Neutrophil (primary cell): ENCODE measurements around the gene AHCYL1.

Experiments used
- H3K27ac ChIP-seq: fragments of 200-600 bp; sonication (generic); 2 replicates; pipeline ENCODE4 v1.5.1; 2016; ENCODE audit warnings: mild to moderate bottlenecking, moderate library complexity
- H3K27me3 ChIP-seq: fragments of 200-600 bp; sonication (generic); 2 replicates; pipeline ENCODE4 v1.6.0; 2016; ENCODE audit warnings: mild to moderate bottlenecking
- H3K36me3 ChIP-seq: fragments of 200-600 bp; sonication (generic); 2 replicates; pipeline ENCODE4 v1.5.1; 2017
- H3K4me1 ChIP-seq, 2 experiments: fragments of 200-600 bp in 1 of 2; sonication (generic) in 1 of 2; 1 replicate in 1 of 2; 2 replicates in 1 of 2; pipeline versions ENCODE4 v1.5.1 to v1.6.1; 2013 to 2016; ENCODE audit warnings: low read depth in 1 of 2, low read length in 1 of 2, mild to moderate bottlenecking in 1 of 2, moderate library complexity in 1 of 2; ENCODE audit not compliant: control insufficient read depth in 1 of 2, insufficient read depth in 1 of 2
- H3K4me3 ChIP-seq, 2 experiments: fragments of 200-600 bp in 1 of 2; sonication (generic) in 1 of 2; 1 replicate in 1 of 2; 2 replicates in 1 of 2; pipeline ENCODE4 v1.5.1; 2013 to 2016; ENCODE audit warnings: low read depth in 1 of 2, low read length in 1 of 2, mild to moderate bottlenecking in 1 of 2, moderate library complexity in 1 of 2
- H3K9me3 ChIP-seq: fragments of 200-600 bp; sonication (generic); 2 replicates; pipeline ENCODE4 v1.5.1; 2016
- CTCF ChIP-seq: fragments of 200-600 bp; sonication (generic); IDR thresholded peaks from 2 replicates; pipeline ENCODE4 v1.5.1; 2016; ENCODE audit warnings: antibody characterized with exemption

The AHCYL1 gene

DNA sequence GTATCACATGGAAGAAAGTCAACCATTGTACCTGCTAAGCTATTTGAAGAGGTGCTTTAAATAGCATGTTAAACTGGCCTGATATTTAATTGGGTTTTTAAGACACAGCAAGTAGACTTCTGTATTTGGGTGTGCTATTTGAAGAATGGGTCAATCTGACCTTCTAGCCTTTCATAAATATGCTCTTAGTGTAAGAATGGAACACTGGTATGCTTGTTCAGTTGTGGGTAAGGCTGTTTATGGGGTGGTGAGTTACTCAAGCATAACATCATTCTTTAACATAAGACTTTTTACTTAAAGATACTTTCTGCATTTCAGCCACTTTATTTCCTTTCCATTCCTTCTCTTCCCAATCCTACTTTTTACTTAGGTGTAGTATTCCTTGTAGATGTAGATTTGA is 21.4 kb downstream of the AHCYL1 start:
- TF ChIP-seq CTCF = no peak
- Histone ChIP-seq H3K27me3 (no peaks in the 10 kb centered on the region), H3K4me1 (peaks cover 14 to 16% of the 10 kb centered on the region in 2 experiments), H3K4me3 (no peak overlapping the region), H3K9me3 (no peaks in the 10 kb centered on the region), H3K27ac (no peak overlapping the region), H3K36me3 (peaks cover 21% of the 10 kb centered on the region)

DNA sequence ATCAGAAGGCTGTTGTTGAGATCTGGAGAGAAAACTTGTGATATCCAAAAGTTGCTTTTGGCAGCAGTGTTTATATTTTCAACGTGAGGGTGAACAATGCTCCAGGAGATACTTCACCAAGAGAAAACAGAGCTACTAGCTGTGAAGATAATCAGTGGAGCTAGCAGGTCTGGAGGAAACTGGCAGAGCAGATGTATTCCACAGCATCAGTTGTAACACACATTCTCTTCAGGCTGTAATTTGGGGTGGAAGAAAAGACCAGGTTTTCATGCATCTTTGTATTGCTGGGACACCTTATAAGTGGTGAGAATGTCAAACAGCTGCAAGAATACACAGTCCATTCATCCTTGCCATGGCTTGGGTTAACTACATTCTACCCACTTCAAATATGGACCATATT is 22.0 kb downstream of the AHCYL1 start:
- TF ChIP-seq CTCF = no peak
- Histone ChIP-seq H3K27me3 (no peaks in the 10 kb centered on the region), H3K4me1 (peaks cover 14 to 16% of the 10 kb centered on the region in 2 experiments), H3K4me3 (no peak overlapping the region), H3K27ac (no peak overlapping the region), H3K9me3 (no peaks in the 10 kb centered on the region), H3K36me3 (peaks cover 27% of the 10 kb centered on the region)

DNA sequence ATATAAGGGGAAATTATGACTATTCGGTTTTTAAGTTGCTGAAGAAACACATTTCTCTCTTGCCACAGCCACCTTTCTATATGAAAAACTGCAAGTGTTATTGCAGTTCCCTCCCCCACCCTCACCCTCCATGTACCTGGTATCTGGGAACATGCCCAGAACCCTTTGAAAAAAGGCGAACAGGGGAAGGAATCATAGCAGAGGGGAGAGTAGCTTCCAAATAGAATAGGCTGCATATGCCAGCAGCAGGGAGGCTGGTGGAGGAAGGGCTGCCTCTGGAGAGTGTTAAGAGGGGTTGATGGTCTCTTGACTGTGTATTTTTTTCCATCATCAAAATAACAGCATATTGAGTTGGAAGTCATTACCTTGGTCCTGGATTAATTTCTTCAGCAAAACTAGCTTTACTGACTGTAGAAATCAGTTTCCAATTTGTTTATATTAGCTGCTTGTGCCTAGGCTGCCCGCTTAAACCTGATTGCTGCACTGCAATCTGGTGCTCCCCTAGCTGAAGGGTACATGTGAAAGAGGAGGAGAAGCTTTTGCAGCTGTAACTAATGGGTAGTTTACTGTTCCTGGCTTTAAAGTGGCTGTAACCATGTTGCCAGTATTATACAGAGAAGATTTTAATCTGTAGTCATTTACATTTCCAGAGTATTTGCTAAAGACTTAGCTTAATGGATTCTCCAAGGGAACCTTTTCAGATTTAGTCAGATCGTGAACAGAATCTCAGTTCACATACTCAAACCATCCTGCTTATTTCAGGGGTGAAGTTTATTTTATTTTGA is 22.7 kb downstream of the AHCYL1 start:
- TF ChIP-seq CTCF = no peak
- no peaks in the 10 kb centered on the region for H3K9me3 ChIP-seq
- peaks cover 34% of the 10 kb centered on the region for H3K36me3 ChIP-seq
- H3K27me3 ChIP-seq = no peaks in the 10 kb centered on the region
- no peak overlapping the region for H3K27ac ChIP-seq
- H3K4me3 ChIP-seq = no peak overlapping the region
- peaks cover 14 to 16% of the 10 kb centered on the region in 2 experiments for H3K4me1 ChIP-seq

- no peak overlapping the region for H3K27ac ChIP-seq
- H3K27me3 ChIP-seq = no peaks in the 10 kb centered on the region
- no peak for TF ChIP-seq CTCF
- H3K4me1 ChIP-seq = peaks cover 7 to 8% of the 10 kb centered on the region in 2 experiments
- no peak overlapping the region for H3K4me3 ChIP-seq
- H3K9me3 ChIP-seq = no peaks in the 10 kb centered on the region
- H3K36me3 ChIP-seq = peaks cover 52% of the 10 kb centered on the region
Observed at GRCh38 chr1:110008971-110009565, 24.5 kb downstream of the AHCYL1 start.

DNA sequence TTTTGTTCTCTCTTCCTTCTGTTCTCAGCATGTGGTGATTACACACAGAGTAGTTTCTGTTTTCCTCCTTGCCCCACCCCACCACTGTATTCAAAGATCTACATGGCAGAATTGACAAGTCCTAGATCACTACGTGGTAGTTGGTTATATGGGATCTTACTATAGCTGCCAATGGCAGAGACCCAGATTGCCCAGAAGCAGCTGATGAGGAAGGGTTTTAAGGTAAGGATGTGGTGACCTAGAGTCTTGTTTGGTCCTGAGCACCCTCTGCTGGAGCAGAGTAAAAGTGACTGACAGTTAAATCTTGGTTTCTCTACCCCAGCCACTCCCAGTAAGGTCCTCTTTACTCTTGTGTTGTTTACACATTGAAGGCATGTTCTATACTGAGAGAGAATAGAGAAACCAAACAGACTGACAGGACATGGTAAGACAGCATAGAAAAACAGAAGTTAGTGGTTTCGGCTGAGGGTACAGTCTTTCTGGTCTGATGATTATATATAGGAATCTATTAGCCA is 27.0 kb downstream of the AHCYL1 start:
- no peak overlapping the region for H3K27ac ChIP-seq
- peaks cover 77% of the 10 kb centered on the region for H3K36me3 ChIP-seq
- no peak for TF ChIP-seq CTCF
- H3K4me3 ChIP-seq = no peak overlapping the region
- H3K4me1 ChIP-seq = no peaks in the 10 kb centered on the region
- no peaks in the 10 kb centered on the region for H3K27me3 ChIP-seq
- H3K9me3 ChIP-seq = no peaks in the 10 kb centered on the region
